Endodermal cell (in vitro differentiated cells): ENCODE measurements around the gene PPT1. TPM values are rescaled to one million over a fixed set of nuclear protein-coding genes. Genes with fewer than 3 reads are reported as not detected.
A peak's percentile ranks its signal among the peaks of the same experiment; 100 is the strongest.

ENCODE experiments used
- DNase-seq: peaks from one replicate; pipeline ENCODE4 v3.0.0-alpha.2; 2017
- H3K27ac ChIP-seq: 2 replicates; pipeline ENCODE4 v1.5.1; 2013; ENCODE audit warnings: mild to moderate bottlenecking, low read depth, low read length, moderate library complexity
- H3K27me3 ChIP-seq: 2 replicates; pipeline ENCODE4 v1.6.1; 2013; ENCODE audit warnings: mild to moderate bottlenecking, low read length, moderate library complexity; ENCODE audit not compliant: insufficient read depth, control insufficient read depth, poor library complexity, severe bottlenecking
- H3K36me3 ChIP-seq: 2 replicates; pipeline ENCODE4 v1.7.0; 2013; ENCODE audit warnings: mild to moderate bottlenecking, low read length, moderate library complexity; ENCODE audit not compliant: control insufficient read depth, insufficient read depth
- H3K4me1 ChIP-seq: one replicate; pipeline ENCODE4 v1.7.0; 2013; ENCODE audit warnings: low read length; ENCODE audit not compliant: control insufficient read depth, insufficient read depth
- H3K4me3 ChIP-seq: 2 replicates; pipeline ENCODE4 v1.5.1; 2013; ENCODE audit warnings: mild to moderate bottlenecking, low read length, moderate library complexity
- H3K9ac ChIP-seq: 2 replicates; pipeline ENCODE4 v1.6.1; 2013; ENCODE audit warnings: mild to moderate bottlenecking, low read length, moderate library complexity; ENCODE audit not compliant: poor library complexity, severe bottlenecking; ENCODE audit errors: extremely low read depth
- H3K9me3 ChIP-seq: 2 replicates; pipeline ENCODE4 v1.6.1; 2013; ENCODE audit warnings: mild to moderate bottlenecking, low read length, moderate library complexity; ENCODE audit not compliant: control insufficient read depth
- H3K27ac Mint-ChIP-seq: 2 replicates; pipeline ENCODE4 v1.8.0; 2020; ENCODE audit warnings: mixed read lengths
- H3K27me3 Mint-ChIP-seq: 2 replicates; pipeline ENCODE4 v1.8.0; 2021; ENCODE audit warnings: mild to moderate bottlenecking, mixed read lengths; ENCODE audit not compliant: insufficient read depth
- H3K36me3 Mint-ChIP-seq: 2 replicates; pipeline ENCODE4 v1.8.0; 2020; ENCODE audit warnings: low read depth, mixed read lengths
- H3K4me1 Mint-ChIP-seq: 2 replicates; pipeline ENCODE4 v1.8.0; 2020; ENCODE audit warnings: mixed read lengths
- H3K4me3 Mint-ChIP-seq: 2 replicates; pipeline ENCODE4 v1.8.0; 2020; ENCODE audit warnings: mild to moderate bottlenecking, moderate library complexity, mixed read lengths
- H3K9me3 Mint-ChIP-seq: 2 replicates; pipeline ENCODE4 v1.8.0; 2020; ENCODE audit warnings: mild to moderate bottlenecking, mixed read lengths
- WGBS, 2 experiments: methylation state at CpG; one replicate each; pipeline versions ENCODE4 v1.1.5 to v1.1.7; 2013; ENCODE audit warnings: missing lambda C conversion rate in 2 of 2, mixed read lengths in 1 of 2; ENCODE audit not compliant: insufficient coverage in 1 of 2, insufficient read length in 1 of 2; 5-methylcytosine and 5-hydroxymethylcytosine counted together
- total RNA-seq, 2 donors: library from RNA; stranded (reverse); fragmentation: NEBNext Ultra II Directional in 1 of 2; extraction: Animal tissue kit (Norgen Biotek cat#: 25700) in 1 of 2; gene quantifications; 2 replicates in 1 of 2; 3 replicates in 1 of 2; pipeline ENCODE4 v1.2.1, GENCODE V29; 2021
- TF ChIP-seq, protein P1 (sequence below): fragments of 200-600 bp; sonication (generic); conservative IDR thresholded peaks from 2 replicates; pipeline ENCODE4 v1.5.0; 2021; ENCODE audit warnings: antibody characterized with exemption, mild to moderate bottlenecking

Gene PPT1
- total RNA-seq, 2 donors from 2014 or later = 85.7 to 111 TPM

DNA sequence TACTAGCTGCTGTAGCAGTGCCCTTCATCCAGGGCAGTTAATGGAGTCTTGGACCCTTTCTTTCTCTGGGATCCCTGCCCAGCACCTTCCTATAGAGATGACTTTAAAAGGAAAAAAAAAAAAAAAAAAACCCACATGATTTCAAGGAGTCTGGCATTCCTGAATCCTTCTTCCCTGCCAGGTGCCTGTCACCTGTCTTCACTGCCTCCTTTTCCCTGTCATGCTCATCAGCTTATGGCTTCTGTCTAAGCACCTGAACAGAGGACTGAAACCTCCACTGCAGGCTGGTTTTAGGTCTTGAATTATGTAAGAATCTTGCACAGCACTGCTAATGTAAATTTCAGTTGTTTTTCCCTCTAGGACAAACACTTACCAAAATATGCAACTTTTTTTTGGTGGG is 24.9 kb downstream of the PPT1 start:
- H3K9me3 Mint-ChIP-seq = no peaks in the 10 kb centered on the region
- DNase-seq = no peak
- Histone ChIP-seq H3K4me1 (no peaks in the 10 kb centered on the region), H3K9ac (no peak overlapping the region), H3K4me3 (no peak overlapping the region), H3K9me3 (no peaks in the 10 kb centered on the region), H3K27me3 (no peaks in the 10 kb centered on the region), H3K27ac (no peak overlapping the region), H3K36me3 (peaks cover 89% of the 10 kb centered on the region)
- H3K36me3 Mint-ChIP-seq = peaks cover 72% of the 10 kb centered on the region
- H3K4me1 Mint-ChIP-seq = no peaks in the 10 kb centered on the region
- H3K4me3 Mint-ChIP-seq = no peak overlapping the region
- H3K27me3 Mint-ChIP-seq = no peaks in the 10 kb centered on the region
- H3K27ac Mint-ChIP-seq = no peak overlapping the region
- TF ChIP-seq, protein P1, sequence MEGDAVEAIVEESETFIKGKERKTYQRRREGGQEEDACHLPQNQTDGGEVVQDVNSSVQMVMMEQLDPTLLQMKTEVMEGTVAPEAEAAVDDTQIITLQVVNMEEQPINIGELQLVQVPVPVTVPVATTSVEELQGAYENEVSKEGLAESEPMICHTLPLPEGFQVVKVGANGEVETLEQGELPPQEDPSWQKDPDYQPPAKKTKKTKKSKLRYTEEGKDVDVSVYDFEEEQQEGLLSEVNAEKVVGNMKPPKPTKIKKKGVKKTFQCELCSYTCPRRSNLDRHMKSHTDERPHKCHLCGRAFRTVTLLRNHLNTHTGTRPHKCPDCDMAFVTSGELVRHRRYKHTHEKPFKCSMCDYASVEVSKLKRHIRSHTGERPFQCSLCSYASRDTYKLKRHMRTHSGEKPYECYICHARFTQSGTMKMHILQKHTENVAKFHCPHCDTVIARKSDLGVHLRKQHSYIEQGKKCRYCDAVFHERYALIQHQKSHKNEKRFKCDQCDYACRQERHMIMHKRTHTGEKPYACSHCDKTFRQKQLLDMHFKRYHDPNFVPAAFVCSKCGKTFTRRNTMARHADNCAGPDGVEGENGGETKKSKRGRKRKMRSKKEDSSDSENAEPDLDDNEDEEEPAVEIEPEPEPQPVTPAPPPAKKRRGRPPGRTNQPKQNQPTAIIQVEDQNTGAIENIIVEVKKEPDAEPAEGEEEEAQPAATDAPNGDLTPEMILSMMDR = no peak

DNA sequence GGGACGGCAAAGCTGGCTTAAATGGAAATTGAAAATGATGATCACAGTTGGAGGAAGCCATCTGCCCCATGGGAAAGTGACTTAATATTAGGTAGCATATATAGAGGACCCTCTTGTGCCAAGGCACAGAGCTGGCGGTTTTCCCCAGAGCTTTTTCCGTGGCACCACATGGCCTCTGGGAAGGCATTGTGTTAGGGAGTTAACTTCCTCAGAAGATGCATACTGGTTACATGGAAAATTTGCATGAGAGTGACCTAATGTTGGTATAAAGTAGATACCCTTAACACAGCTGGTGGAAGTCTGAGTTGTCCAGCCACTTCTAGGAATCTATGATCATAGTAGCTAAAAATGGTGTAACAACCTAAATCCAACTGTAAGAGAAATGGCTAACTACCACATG is 29.2 kb downstream of the PPT1 start:
- Histone ChIP-seq H3K4me3 (no peak overlapping the region), H3K27ac (no peak overlapping the region), H3K4me1 (peaks cover 8% of the 10 kb centered on the region), H3K9ac (no peak overlapping the region), H3K36me3 (peaks cover 92% of the 10 kb centered on the region), H3K27me3 (no peaks in the 10 kb centered on the region), H3K9me3 (no peaks in the 10 kb centered on the region)
- 96 to 97% methylated on average over 3 of the region's 3 CpGs for WGBS, 2 experiments
- peaks cover 87% of the 10 kb centered on the region for H3K36me3 Mint-ChIP-seq
- DNase-seq = no peak
- TF ChIP-seq, protein P1 = no peak
- H3K27ac Mint-ChIP-seq = no peak overlapping the region
- H3K4me3 Mint-ChIP-seq = no peak overlapping the region
- no peaks in the 10 kb centered on the region for H3K27me3 Mint-ChIP-seq
- H3K4me1 Mint-ChIP-seq = no peaks in the 10 kb centered on the region
- H3K9me3 Mint-ChIP-seq = no peaks in the 10 kb centered on the region

DNA sequence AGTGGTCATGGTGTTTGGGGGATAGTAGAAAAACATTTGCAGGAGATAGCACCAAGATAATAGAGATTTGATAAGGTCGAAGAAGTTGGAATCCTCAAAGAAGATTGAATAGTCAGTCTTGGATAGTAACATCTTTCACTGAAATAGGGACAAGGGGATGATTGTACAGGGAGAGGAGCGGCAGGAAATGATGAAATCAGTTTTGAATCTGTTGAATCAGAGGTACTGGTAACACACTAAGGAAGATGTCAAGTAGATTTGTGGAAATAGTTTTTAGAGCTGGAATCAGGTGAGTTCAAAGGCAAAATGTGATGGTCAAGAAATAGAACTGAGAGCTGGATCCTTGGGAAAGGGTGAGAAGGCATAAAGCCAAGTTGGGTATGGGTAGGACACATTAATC is 30.0 kb downstream of the PPT1 start:
- TF ChIP-seq, protein P1 = no peak
- Histone ChIP-seq H3K27me3 (no peaks in the 10 kb centered on the region), H3K4me3 (no peak overlapping the region), H3K9me3 (no peaks in the 10 kb centered on the region), H3K27ac (no peak overlapping the region), H3K36me3 (peaks cover 91% of the 10 kb centered on the region), H3K9ac (no peak overlapping the region), H3K4me1 (peaks cover 8% of the 10 kb centered on the region)
- H3K4me3 Mint-ChIP-seq = no peak overlapping the region
- 88 to 94% methylated on average over 2 of the region's 2 CpGs for WGBS, 2 experiments
- no peaks in the 10 kb centered on the region for H3K27me3 Mint-ChIP-seq
- no peaks in the 10 kb centered on the region for H3K9me3 Mint-ChIP-seq
- peaks cover 86% of the 10 kb centered on the region for H3K36me3 Mint-ChIP-seq
- no peaks in the 10 kb centered on the region for H3K4me1 Mint-ChIP-seq
- peak overlapping the region; percentile 1 for H3K27ac Mint-ChIP-seq
- no peak for DNase-seq
